ENCODE data around the gene RTN1.

RTN1 gene

GRCh38 chr14:59868021-59868420, 2.6 kb downstream of the RTN1 start:
- H4K20me1 ChIP-seq (ENCODE audit: insufficient read depth, low read length): no peaks in the 10 kb centered on the region
- H3K9me3 ChIP-seq (ENCODE audit: low read length): no peaks in the 10 kb centered on the region
- no peaks in the 10 kb centered on the region for H3F3A ChIP-seq (ENCODE audit: insufficient read depth, low read length)
- H3K4me2 ChIP-seq (ENCODE audit: low read length): no peak overlapping the region
- H3K79me2 ChIP-seq (ENCODE audit: insufficient read depth, low read length): no peaks in the 10 kb centered on the region
- H3K36me3 ChIP-seq (ENCODE audit: insufficient read depth, low read length): no peaks in the 10 kb centered on the region
- TF ChIP-seq EZH2 (IDR thresholded peaks at IDR 0.05; ENCODE audit: borderline replicate concordance, low read length): no peak
- TF ChIP-seq, protein P1, sequence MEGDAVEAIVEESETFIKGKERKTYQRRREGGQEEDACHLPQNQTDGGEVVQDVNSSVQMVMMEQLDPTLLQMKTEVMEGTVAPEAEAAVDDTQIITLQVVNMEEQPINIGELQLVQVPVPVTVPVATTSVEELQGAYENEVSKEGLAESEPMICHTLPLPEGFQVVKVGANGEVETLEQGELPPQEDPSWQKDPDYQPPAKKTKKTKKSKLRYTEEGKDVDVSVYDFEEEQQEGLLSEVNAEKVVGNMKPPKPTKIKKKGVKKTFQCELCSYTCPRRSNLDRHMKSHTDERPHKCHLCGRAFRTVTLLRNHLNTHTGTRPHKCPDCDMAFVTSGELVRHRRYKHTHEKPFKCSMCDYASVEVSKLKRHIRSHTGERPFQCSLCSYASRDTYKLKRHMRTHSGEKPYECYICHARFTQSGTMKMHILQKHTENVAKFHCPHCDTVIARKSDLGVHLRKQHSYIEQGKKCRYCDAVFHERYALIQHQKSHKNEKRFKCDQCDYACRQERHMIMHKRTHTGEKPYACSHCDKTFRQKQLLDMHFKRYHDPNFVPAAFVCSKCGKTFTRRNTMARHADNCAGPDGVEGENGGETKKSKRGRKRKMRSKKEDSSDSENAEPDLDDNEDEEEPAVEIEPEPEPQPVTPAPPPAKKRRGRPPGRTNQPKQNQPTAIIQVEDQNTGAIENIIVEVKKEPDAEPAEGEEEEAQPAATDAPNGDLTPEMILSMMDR (IDR thresholded peaks at IDR 0.05; ENCODE audit: low read length): no peak
- 0 out of 2 replicates have a peak, but pooled peaks cover 5% of the 10 kb centered on the region for H3K27me3 ChIP-seq (ENCODE audit: insufficient read depth, low read length)
- H3K4me3 ChIP-seq (ENCODE audit: low read depth, low read length, poor library complexity, severe bottlenecking): no peak overlapping the region
- no peaks in the 10 kb centered on the region for H3K9me2 ChIP-seq (ENCODE audit: low read depth, low read length)
- no peak overlapping the region for H3K27ac ChIP-seq (ENCODE audit: low read depth, low read length, poor library complexity, severe bottlenecking)
- no peaks in the 10 kb centered on the region for H3K4me1 ChIP-seq (ENCODE audit: insufficient read depth, low read length, severe bottlenecking)
- no peak overlapping the region for H3K9ac ChIP-seq (ENCODE audit: low read length)
- H2AFZ ChIP-seq (ENCODE audit: low read length): no peak overlapping the region

- TF ChIP-seq, protein P1 (IDR thresholded peaks at IDR 0.05; ENCODE audit: low read length): no peak
- no peak for TF ChIP-seq EZH2 (IDR thresholded peaks at IDR 0.05; ENCODE audit: borderline replicate concordance, low read length)
- Histone ChIP-seq H2AFZ (ENCODE audit: low read length) (no peak overlapping the region), H3K4me1 (ENCODE audit: insufficient read depth, low read length, severe bottlenecking) (no peaks in the 10 kb centered on the region), H3K4me3 (ENCODE audit: low read depth, low read length, poor library complexity, severe bottlenecking) (no peak overlapping the region), H3K79me2 (ENCODE audit: insufficient read depth, low read length) (no peaks in the 10 kb centered on the region), H3K27ac (ENCODE audit: low read depth, low read length, poor library complexity, severe bottlenecking) (no peak overlapping the region), H3K4me2 (ENCODE audit: low read length) (no peak overlapping the region), H3K9ac (ENCODE audit: low read length) (no peak overlapping the region), H3F3A (ENCODE audit: insufficient read depth, low read length) (no peaks in the 10 kb centered on the region), H3K9me2 (ENCODE audit: low read depth, low read length) (no peaks in the 10 kb centered on the region), H3K36me3 (ENCODE audit: insufficient read depth, low read length) (no peaks in the 10 kb centered on the region), H3K9me3 (ENCODE audit: low read length) (no peaks in the 10 kb centered on the region), H3K27me3 (ENCODE audit: insufficient read depth, low read length) (no peaks in the 10 kb centered on the region), H4K20me1 (ENCODE audit: insufficient read depth, low read length) (no peaks in the 10 kb centered on the region)
These were observed 6.6 kb downstream of the RTN1 start for GRCh38 chr14:59863806-59864525.

- no peak overlapping the region for H3K4me2 ChIP-seq (ENCODE audit: low read length)
- no peak overlapping the region for H3K4me3 ChIP-seq (ENCODE audit: low read depth, low read length, poor library complexity, severe bottlenecking)
- H3F3A ChIP-seq (ENCODE audit: insufficient read depth, low read length): no peaks in the 10 kb centered on the region
- H3K4me1 ChIP-seq (ENCODE audit: insufficient read depth, low read length, severe bottlenecking): no peaks in the 10 kb centered on the region
- H2AFZ ChIP-seq (ENCODE audit: low read length): no peak overlapping the region
- no peaks in the 10 kb centered on the region for H3K9me2 ChIP-seq (ENCODE audit: low read depth, low read length)
- TF ChIP-seq, protein P1 (IDR thresholded peaks at IDR 0.05; ENCODE audit: low read length): no peak
- no peak for TF ChIP-seq EZH2 (IDR thresholded peaks at IDR 0.05; ENCODE audit: borderline replicate concordance, low read length)
- H3K36me3 ChIP-seq (ENCODE audit: insufficient read depth, low read length): no peaks in the 10 kb centered on the region
- H3K79me2 ChIP-seq (ENCODE audit: insufficient read depth, low read length): no peaks in the 10 kb centered on the region
- H3K9ac ChIP-seq (ENCODE audit: low read length): no peak overlapping the region
- H3K27ac ChIP-seq (ENCODE audit: low read depth, low read length, poor library complexity, severe bottlenecking): no peak overlapping the region
- H3K9me3 ChIP-seq (ENCODE audit: low read length): no peaks in the 10 kb centered on the region
- H4K20me1 ChIP-seq (ENCODE audit: insufficient read depth, low read length): no peaks in the 10 kb centered on the region
- H3K27me3 ChIP-seq (ENCODE audit: insufficient read depth, low read length): no peaks in the 10 kb centered on the region
These were observed 13.2 kb downstream of the RTN1 start for GRCh38 chr14:59857328-59857727.

Measured in OCI-LY1 (cell line).